Left hindlimb (tissue), 1 donor: ENCODE results near the gene COMT.

ENCODE experiments used
- DNase-seq: peaks from one replicate; pipeline ENCODE4 v3.0.0-alpha.2; 2018

COMT gene

DNA sequence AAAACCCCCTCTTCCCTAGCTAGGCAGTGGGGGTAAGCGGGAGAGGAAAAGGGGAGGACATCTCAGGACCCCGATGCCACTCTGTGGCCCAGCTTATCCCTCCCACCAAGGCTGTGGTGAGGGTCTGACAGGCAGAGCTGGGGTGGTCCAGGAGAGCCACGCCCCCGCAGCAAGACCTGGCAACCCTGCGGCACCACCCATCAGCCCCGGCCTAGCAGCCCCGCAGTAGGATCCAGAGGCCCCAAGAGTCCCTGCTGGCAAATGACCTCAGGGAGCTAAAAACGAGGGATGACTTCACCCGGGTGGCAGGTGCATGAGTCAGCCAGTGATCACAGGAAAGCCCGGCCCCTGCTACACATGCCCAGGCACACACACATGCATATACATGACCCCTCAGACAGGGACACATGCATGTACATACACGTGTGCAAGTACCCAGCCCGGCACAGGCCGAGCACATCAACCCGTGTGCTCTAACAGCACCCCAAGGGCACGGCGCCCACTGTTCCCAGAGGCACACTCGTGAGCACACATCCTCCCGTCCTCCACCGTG lies 42.7 kb downstream of the COMT start:
- DNase-seq: peak; percentile 51

DNA sequence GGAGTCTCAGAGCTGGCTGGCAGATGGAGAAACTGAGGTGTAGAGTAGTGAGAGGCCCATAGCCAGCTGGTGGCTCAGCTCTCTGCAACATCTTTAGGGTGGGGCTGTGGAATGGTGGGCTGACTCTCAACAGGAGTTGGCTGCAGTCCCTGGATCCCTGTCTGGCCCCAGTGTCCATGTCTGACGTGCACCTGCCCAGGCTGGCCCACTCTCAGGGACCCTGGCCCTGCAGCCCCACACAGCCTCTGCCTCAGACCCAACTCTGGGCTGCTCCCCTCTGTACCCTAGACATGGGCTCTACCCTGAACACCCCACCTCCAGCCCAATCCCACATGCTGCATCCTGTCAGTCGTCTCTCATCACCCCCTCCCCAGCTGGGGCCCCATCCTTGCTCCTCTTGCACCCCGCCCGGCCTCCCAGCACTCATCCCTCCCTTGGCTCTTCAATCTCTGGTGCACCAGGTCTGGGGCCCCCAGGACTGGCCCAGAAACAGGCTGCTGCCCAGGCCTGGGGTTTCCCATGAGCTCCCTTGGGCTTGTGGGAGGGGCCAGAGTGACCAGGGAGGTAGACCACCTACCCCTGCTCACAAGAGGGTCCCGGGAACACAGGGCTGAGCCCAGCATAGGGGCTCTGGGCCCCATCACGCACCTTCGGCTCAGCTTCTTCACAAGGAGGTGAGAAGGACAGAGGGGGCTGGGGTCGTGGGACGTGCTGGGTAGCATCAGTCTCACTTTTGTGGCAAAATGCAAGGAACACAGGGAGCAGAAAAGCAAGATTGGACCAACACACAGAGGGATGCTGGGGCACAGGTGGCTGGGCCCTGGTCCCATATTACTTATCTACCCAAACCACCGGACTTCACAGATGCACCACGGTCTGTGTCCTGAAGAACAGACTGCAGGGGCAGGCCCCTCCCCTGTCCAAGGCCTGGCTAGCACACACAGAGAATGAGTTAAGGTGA lies 43.6 kb downstream of the COMT start:
- peak; percentile 22 for DNase-seq

- peak; percentile 25 for DNase-seq
These were observed 44.4 kb downstream of the COMT start for GRCh38 chr22:19986011-19986409.

DNA sequence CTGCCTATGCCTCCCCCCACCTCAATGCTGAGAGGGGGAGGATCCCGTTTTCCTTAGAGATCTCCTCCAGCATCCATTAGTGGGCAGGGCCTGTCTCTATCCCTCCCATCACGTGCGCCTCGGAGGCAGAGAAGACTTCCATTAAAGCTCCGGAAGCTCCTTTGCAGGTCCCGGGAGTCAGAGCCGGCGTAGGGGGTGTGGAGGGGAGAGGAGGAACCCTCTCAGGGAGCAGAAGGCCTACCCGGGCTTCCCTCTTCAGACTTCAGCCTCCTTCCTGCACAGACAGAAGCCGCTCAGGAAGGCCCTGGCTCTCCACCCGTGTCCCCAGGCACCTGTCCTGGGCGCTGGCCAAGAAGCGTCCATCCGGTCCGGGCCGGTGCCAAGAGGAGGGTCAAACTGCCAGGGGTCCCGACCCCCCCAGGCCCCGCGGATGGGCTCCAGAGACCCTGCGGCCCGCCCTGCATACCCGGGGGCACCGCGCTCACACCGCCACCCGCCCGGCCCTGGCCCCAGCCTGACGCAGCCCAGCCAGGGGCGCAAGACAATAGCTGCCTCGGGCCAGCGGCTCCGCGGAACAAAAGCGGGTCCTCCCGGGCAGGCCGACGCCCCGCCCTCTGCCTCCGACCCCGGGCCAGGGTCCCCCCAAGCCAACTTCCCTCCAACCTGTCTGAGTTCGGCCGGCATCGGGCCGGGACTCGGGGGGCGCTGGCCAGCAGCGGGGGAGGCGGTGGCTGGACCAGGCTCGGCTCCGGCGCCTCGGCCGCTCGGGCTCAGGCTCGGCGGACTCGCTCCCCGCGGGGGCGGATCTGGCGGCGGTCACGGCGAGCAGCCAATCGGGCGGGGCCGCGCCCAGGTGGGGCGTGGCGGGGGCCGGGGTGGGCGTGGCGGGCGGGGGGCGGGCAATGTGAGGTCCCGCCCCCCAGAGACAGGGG lies 45.1 kb downstream of the COMT start:
- peak; percentile 83 for DNase-seq

DNA sequence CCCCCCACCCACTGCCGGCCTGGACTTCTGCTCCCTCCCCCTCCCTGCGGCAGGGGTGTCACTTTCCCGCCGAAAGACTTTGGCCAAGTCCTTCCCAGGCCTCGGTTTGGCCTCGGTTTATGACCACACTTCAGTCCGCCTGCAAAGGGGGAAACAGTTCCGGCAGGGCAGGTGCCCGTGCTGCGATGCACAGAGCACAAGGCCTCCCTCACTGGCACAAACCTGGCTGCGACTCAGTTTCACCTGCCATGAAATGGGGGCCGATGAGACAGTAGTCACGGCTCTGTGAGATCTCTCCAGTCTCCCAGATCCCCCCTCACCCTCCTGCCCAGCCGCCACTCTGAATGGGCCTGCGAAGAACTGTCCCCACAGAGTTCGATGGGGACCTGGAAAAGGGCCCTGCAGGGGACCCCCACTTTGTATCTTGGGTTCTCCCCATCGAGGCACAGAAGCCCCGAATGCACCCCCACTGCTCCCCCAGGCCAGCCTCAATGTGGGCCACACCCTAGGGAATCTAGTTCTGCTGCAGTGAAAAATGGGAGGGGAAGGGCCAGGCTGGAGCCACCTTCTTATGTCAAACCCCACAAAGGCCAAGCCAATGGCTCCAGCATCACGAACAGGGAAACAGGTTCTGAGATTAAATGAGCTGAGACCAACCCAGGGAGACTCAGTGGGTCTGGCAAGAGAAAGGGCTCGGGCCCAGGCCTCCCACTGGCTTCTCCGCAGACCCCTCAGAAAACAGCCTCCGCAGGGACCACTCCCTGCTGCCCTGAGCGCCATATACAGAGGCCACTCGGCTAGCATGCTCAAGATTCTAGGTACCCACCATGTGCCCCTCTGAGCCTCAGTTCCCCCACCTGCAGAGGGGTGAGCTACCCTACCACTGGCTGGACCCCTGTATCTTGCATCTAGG lies 46.1 kb downstream of the COMT start:
- peak; percentile 24 for DNase-seq

GRCh38 chr22:19988331-19988808 lies 46.8 kb downstream of the COMT start:
- DNase-seq: peak; percentile 42

DNA sequence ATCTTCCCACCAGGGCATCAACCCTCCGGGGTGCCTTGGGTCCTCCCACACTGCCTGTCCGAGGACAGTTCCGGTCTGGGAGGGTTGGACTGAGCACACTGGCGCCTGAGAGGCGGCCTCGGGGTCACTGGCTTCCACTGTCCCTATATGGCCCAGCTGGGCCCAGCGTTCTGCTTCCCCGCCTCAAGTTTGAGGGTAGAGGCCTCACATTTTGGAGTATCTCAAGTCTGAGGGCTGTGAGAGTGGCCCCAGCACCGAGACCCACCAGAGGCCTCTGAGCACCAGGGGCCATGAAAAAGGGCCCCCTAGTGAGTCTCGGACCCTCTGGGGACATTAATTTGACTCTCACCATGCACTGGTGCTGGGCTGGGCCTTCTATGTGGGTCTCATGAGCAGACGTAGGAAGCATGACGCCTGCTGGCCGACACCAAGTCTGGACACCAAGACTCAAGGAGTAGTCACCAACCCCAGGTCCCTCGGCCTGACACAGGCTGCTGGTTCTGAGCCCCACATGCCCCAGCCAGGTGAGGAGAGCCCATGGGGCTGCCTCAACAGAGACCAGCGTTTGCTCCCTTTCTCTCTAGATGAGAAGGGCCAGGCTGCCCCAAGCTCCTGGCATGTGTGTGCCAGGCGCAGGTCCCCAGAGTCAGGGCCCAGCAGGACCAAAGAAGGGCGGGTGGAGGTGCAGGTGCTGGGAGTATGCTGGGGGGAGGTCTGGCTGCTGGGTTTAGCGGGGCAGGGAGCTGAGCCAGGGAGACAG lies 47.6 kb downstream of the COMT start:
- DNase-seq: peak; percentile 29

DNA sequence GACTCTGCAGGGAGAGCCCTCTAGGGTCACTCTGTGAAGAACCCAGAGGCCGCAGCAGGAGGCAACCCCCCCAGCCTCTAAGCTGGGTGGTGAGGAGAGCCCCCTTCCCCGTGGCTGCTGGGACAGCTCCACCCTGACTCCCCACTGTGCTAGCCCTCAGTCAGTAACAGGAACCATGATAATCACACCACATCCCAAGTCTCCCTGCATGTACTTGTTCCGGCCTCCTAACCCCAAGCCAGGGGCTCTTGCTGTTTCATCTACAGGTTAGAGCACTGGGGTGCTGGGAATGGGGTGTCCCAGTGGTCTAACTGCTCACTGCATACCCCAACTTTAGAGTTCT lies 48.1 kb downstream of the COMT start:
- DNase-seq: peak; percentile 21

DNA sequence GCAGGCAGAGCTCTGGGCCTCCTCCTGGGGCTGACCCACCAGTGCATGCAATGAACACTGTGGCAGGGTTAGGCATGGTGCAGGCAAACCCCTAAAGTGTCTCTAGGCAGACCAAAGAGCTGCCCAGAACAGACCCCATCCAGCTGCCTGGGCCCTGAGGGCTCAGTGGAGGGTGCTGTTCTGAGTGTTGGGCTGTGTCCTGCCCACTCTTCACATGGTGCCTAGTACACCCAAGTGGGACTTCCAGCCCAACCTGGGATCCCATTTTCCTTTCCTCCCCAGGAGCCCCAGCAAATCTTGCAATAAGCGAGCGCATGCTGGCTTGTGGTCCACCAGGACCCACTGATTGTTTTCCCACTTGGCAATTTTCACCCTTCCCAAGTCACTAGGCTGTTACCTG lies 48.6 kb downstream of the COMT start:
- peak; percentile 15 for DNase-seq

DNA sequence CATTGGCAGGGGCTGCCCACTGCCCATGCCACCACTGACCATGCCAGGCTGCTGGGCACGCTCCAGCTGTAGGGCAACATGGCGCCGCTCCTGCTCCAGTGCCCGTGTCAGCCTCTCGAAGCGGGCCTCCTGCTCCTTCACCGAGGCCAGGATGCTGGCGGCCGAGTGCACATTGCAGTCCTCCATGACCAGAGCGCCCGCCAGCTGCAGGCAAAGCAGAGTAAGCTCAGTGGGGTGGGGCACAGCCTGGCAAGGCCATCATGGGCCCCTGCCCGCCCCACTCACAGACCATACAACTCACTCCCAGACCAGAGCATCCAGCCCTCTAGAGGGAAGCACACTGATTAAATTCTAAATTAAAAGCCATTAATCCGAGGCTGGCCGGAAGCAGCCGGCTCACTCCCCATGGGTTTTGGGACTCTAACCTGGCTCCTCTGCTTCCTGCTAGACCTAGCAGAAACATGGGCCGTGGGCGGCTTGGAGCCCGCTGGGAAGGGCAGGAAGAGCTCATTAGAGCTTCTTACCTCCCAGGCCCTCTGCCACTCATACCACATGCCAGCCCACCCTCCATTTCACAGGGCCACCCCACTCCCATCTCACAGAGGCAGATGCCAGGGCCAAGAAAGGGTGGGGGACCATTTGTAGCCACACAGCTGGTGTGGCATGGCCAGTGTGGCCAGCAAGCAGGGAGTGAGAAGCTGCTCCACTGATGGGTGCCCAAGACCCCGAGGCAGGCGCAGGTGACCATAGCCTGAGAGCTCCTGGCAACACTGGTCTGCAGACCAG lies 49.2 kb downstream of the COMT start:
- peak; percentile 29 for DNase-seq

DNA sequence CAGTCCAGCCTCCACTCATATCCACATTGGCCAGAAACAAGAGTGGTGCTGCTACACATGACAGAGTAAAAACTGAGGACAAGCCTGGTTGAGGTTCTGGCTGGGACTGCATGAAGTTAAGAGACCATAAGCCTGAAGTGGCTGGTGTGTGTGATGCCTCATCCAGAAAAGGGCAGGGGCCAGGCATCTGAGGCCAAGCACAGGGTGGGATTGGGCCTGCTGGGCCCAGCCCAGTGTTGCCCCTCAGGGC lies 49.7 kb downstream of the COMT start:
- no peak for DNase-seq

DNA sequence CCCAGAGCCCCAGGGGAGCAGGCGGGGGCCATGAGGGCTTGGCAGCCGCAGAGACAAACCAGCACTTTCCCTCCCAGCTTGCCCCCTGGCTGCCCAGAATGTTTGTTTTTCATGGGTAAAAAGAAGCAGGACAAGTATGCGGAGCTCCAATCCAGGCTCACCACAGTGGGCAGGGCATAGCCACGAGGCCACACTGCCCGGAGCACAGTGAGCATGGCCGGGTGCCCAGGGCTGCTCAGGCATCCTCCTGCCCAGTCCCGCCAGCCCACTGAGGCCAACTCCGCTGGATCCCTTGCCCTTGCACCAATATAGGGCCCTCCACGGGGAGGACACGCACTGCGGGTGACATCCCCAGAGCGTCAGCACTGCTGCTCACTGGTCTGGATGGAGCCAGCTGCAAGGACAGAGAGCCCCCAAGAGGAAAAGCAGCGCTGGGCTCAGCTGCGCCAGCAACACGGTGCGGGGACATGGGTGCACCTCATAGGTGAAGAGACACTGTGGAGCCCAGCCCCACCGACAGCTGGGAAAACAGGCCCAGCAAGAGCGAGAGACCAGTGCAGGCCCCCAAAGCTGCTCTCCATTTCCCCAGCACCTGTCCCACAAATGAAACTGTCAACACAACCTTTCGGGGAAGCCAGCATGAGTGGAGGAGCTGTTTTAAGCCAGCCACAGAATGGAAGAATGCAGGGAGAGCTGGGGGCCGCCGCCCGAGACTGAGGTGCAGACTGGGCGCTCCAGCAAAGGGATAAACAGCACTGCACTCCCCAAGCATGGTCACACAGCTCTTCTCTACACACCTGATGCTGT lies 50.3 kb downstream of the COMT start:
- DNase-seq: peak; percentile 76

- DNase-seq: peak; percentile 28
These were observed 50.9 kb downstream of the COMT start for GRCh38 chr22:19992481-19992911.

GRCh38 chr22:19992921-19993355 lies 51.4 kb downstream of the COMT start:
- peak; percentile 18 for DNase-seq

DNA sequence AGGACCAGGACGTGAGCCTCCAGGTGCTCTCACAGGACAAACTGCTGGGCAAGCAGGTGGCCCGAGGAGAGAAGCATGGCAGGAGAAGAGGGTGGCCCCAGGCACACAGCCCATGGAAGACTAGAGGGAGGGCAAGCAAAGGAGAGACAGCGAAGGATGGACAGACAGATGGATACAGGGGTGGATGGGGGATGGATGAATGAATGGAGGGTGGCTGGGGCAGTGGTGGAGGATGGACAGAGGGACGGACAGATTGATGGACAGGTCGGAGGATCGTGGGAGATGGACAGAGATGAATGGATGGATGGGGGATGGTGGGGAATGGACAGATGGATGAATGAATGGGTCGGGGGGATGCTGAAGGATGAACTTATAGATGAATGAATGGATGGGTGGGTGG lies 52.4 kb downstream of the COMT start:
- DNase-seq: no peak

GRCh38 chr22:19994851-19995610 lies 53.5 kb downstream of the COMT start:
- DNase-seq: no peak

GRCh38 chr22:19995611-19996339 lies 54.2 kb downstream of the COMT start:
- peak; percentile 82 for DNase-seq

DNA sequence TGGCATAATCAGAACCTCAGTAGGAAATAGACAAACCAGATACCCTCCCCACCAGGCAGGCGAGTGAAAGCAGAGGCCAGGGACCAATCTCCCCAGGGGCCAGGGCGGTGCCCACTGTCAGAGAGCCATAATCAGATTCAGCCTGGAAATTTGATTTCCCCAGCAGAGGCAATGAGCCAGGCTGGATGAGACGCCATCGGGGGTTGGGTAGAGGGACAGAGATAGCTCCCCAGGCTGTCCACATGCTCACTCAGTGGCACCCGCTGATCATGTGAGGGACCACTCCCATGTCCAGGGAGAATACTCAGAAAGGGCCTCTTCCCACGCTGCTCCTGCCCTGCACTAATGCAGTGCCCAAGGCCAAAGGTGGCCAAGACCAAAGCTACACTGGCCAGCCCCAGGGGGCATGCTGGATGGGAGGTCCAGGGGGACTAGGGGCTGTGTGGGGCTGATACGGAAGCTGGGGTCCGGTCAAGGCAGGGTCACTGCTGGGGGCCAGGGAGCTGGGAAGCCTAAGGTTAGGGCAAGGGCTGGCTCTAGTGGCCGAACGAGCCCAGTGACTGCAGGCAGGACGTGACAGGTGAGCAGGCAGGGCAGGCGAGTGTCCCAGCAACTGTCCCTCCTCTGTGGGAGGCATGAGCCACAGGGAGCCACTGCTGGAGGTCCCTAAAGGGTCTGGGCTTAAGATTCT lies 55.3 kb downstream of the COMT start:
- peak; percentile 57 for DNase-seq
